Peyer's patch (tissue), 4 donors: ENCODE data around the gene GNAT2.

ENCODE experiments used
- POLR2A ChIP-seq, 2 donors: fragments of 450-650 bp; IDR thresholded peaks; one replicate each; pipeline ENCODE4 v1.5.1; 2017; ENCODE audit warnings: antibody characterized with exemption in 2 of 2, mild to moderate bottlenecking in 2 of 2, moderate library complexity in 2 of 2
- TF ChIP-seq, protein P1 (sequence below), 6 experiments: fragments of 450-650 bp in 4 of 6; fragments of 200-600 bp in 2 of 6; sonication (generic) in 1 of 6; IDR thresholded peaks; one replicate each; pipeline ENCODE4 v1.5.1; 2017 to 2019; ENCODE audit warnings: antibody characterized with exemption in 6 of 6, mild to moderate bottlenecking in 3 of 6, moderate library complexity in 1 of 6

DNA sequence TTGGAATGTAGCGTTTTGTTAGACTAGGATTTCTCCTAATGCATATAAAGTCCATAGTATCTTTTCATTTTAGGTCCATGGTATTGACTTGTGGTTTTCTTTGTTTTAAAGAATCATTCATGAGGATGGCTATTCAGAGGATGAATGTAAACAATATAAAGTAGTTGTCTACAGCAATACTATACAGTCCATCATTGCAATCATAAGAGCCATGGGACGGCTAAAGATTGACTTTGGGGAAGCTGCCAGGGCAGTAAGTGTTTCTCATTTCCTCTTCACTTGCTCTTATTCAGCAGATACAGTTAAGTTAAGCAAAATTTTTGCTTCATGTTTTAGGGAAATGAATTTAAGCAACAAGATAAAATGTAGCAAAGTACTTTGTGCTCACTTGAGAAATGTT lies 45.6 kb downstream of the GNAT2 start:
- TF ChIP-seq, protein P1, sequence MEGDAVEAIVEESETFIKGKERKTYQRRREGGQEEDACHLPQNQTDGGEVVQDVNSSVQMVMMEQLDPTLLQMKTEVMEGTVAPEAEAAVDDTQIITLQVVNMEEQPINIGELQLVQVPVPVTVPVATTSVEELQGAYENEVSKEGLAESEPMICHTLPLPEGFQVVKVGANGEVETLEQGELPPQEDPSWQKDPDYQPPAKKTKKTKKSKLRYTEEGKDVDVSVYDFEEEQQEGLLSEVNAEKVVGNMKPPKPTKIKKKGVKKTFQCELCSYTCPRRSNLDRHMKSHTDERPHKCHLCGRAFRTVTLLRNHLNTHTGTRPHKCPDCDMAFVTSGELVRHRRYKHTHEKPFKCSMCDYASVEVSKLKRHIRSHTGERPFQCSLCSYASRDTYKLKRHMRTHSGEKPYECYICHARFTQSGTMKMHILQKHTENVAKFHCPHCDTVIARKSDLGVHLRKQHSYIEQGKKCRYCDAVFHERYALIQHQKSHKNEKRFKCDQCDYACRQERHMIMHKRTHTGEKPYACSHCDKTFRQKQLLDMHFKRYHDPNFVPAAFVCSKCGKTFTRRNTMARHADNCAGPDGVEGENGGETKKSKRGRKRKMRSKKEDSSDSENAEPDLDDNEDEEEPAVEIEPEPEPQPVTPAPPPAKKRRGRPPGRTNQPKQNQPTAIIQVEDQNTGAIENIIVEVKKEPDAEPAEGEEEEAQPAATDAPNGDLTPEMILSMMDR (IDR thresholded peaks at IDR 0.05) = no peak
- no peak for TF ChIP-seq POLR2A (IDR thresholded peaks at IDR 0.05)
